Activated CD4-positive, alpha-beta T cell treated with anti-CD3 and anti-CD28 coated beads, Interleukin-2, amount 10 ng/mL, durations not matched to agents 24 days and 14 days (primary cell): Measurements from ENCODE around the gene DEGS2. TPM values are rescaled to one million over a fixed set of nuclear protein-coding genes. Genes with fewer than 3 reads are reported as not detected.
"Not testable (repeated sequence)": the region's sequence is repeated elsewhere in the genome, so short reads cannot be mapped to it uniquely, and the experiment has no call there.

Experiments used
- DNase-seq: peaks from one replicate; pipeline ENCODE4 v3.0.0; 2022
- H3K27ac Mint-ChIP-seq: one replicate; pipeline ENCODE4 v1.8.0; 2022; ENCODE audit warnings: mild to moderate bottlenecking, mixed read lengths
- H3K27me3 Mint-ChIP-seq: one replicate; pipeline ENCODE4 v1.8.0; 2022; ENCODE audit warnings: mixed read lengths
- H3K36me3 Mint-ChIP-seq: one replicate; pipeline ENCODE4 v1.8.0; 2022; ENCODE audit warnings: low read depth, mild to moderate bottlenecking, mixed read lengths
- H3K4me1 Mint-ChIP-seq: one replicate; pipeline ENCODE4 v1.8.0; 2021; ENCODE audit warnings: mixed read lengths
- H3K4me3 Mint-ChIP-seq: one replicate; pipeline ENCODE4 v1.8.0; 2022; ENCODE audit warnings: mild to moderate bottlenecking, moderate library complexity, mixed read lengths
- H3K9me3 Mint-ChIP-seq: one replicate; pipeline ENCODE4 v1.8.0; 2021; ENCODE audit warnings: mixed read lengths
- intact Hi-C: fragments of 100-400 bp; cut with micrococcal nuclease; formaldehyde crosslinking; loops from one replicate; pipeline ENCODE4 v1.15.1; 2023
- total RNA-seq: library from RNA; stranded (reverse); gene quantifications from 2 replicates; pipeline ENCODE4 v1.2.3, GENCODE V29; 2022

DEGS2 gene
- total RNA-seq, result 0.09 and 0.35 TPM in 2 replicates

- no peak within 1 kb of the TSS for H3K27ac Mint-ChIP-seq
- peak within 1 kb of the TSS; percentile 71 for H3K4me3 Mint-ChIP-seq
- peaks cover 34% of the 10 kb centered on the region for H3K27me3 Mint-ChIP-seq
- peaks cover 4% of the 10 kb centered on the region for H3K9me3 Mint-ChIP-seq
- no peaks in the 10 kb centered on the region for H3K36me3 Mint-ChIP-seq
- intact Hi-C loops, result loop anchor here (2.0 kb wide), 1 partner anchor 56 kb away; no protein-coding TSS in a partner anchor
- H3K4me1 Mint-ChIP-seq, result no peaks in the 10 kb centered on the region
- peak; percentile 82 for DNase-seq
Measured at GRCh38 chr14:100159094-100159864, at the start of gene DEGS2. Gene DEGS2 (minus strand): TSS chr14:100159645. CDS start chr14:100159587, 58 bp downstream.

- H3K27me3 Mint-ChIP-seq, H3K4me1 Mint-ChIP-seq, DNase-seq, H3K9me3 Mint-ChIP-seq, H3K4me3 Mint-ChIP-seq, H3K36me3 Mint-ChIP-seq, intact Hi-C loops, H3K27ac Mint-ChIP-seq: not testable (repeated sequence)
Measured at GRCh38 chr14:100208136-100208535, 48.7 kb upstream of the DEGS2 start.

GRCh38 chr14:100207588-100207987 is 48.1 kb upstream of the DEGS2 start:
- H3K4me1 Mint-ChIP-seq, intact Hi-C loops, H3K27me3 Mint-ChIP-seq, H3K36me3 Mint-ChIP-seq, H3K4me3 Mint-ChIP-seq, H3K27ac Mint-ChIP-seq, DNase-seq, H3K9me3 Mint-ChIP-seq: not testable (repeated sequence)

- intact Hi-C loops, H3K27me3 Mint-ChIP-seq, DNase-seq, H3K27ac Mint-ChIP-seq, H3K4me3 Mint-ChIP-seq, H3K9me3 Mint-ChIP-seq, H3K36me3 Mint-ChIP-seq, H3K4me1 Mint-ChIP-seq: not testable (repeated sequence)
Measured at GRCh38 chr14:100204835-100205167, 45.4 kb upstream of the DEGS2 start.

GRCh38 chr14:100203962-100204834 is 44.8 kb upstream of the DEGS2 start:
- Mint-ChIP-seq H3K27me3 (peaks cover 8% of the 10 kb centered on the region), H3K27ac (no peak overlapping the region), H3K36me3 (no peaks in the 10 kb centered on the region), H3K4me1 (peaks cover 2% of the 10 kb centered on the region), H3K9me3 (no peaks in the 10 kb centered on the region), H3K4me3 (no peak overlapping the region)
- DNase-seq, result no peak
- intact Hi-C loops, result no loop called here

- no peak for DNase-seq
- intact Hi-C loops, result no loop called here
- no peak overlapping the region for H3K4me3 Mint-ChIP-seq
- peaks cover 8% of the 10 kb centered on the region for H3K27me3 Mint-ChIP-seq
- no peaks in the 10 kb centered on the region for H3K9me3 Mint-ChIP-seq
- no peaks in the 10 kb centered on the region for H3K36me3 Mint-ChIP-seq
- H3K27ac Mint-ChIP-seq, result no peak overlapping the region
- peaks cover 2% of the 10 kb centered on the region for H3K4me1 Mint-ChIP-seq
Measured at GRCh38 chr14:100203146-100203545, 43.7 kb upstream of the DEGS2 start.

GRCh38 chr14:100202712-100203111 is 43.3 kb upstream of the DEGS2 start:
- Mint-ChIP-seq H3K36me3 (no peaks in the 10 kb centered on the region), H3K27me3 (peaks cover 8% of the 10 kb centered on the region), H3K4me3 (no peak overlapping the region), H3K9me3 (no peaks in the 10 kb centered on the region), H3K4me1 (peaks cover 2% of the 10 kb centered on the region), H3K27ac (no peak overlapping the region)
- intact Hi-C loops, result no loop called here
- DNase-seq, result no peak

GRCh38 chr14:100201701-100202100 is 42.3 kb upstream of the DEGS2 start:
- peaks cover 8% of the 10 kb centered on the region for H3K27me3 Mint-ChIP-seq
- intact Hi-C loops, result no loop called here

GRCh38 chr14:100200311-100200710 is 40.9 kb upstream of the DEGS2 start:
- H3K27me3 Mint-ChIP-seq, result peaks cover 8% of the 10 kb centered on the region
- H3K27ac Mint-ChIP-seq, result no peak overlapping the region
- no peak overlapping the region for H3K4me3 Mint-ChIP-seq
- no peaks in the 10 kb centered on the region for H3K9me3 Mint-ChIP-seq
- no peak for DNase-seq
- peaks cover 2% of the 10 kb centered on the region for H3K4me1 Mint-ChIP-seq
- no peaks in the 10 kb centered on the region for H3K36me3 Mint-ChIP-seq
- intact Hi-C loops, result no loop called here

More at GRCh38 chr14:100201701-100202100, 42.3 kb upstream of the DEGS2 start:
- Mint-ChIP-seq H3K4me3 (no peak overlapping the region), H3K36me3 (no peaks in the 10 kb centered on the region), H3K27ac (no peak overlapping the region), H3K9me3 (no peaks in the 10 kb centered on the region), H3K4me1 (peaks cover 2% of the 10 kb centered on the region)
- no peak for DNase-seq

GRCh38 chr14:100199240-100199860 is 39.9 kb upstream of the DEGS2 start:
- DNase-seq, result no peak
- Mint-ChIP-seq H3K9me3 (no peaks in the 10 kb centered on the region), H3K36me3 (no peaks in the 10 kb centered on the region), H3K4me3 (no peak overlapping the region), H3K27ac (no peak overlapping the region), H3K4me1 (peaks cover 2% of the 10 kb centered on the region), H3K27me3 (peaks cover 8% of the 10 kb centered on the region)
- intact Hi-C loops, result no loop called here

GRCh38 chr14:100193417-100194357 is 34.2 kb upstream of the DEGS2 start:
- H3K4me1 Mint-ChIP-seq, result peaks cover 9% of the 10 kb centered on the region
- H3K4me3 Mint-ChIP-seq, result peak overlapping the region; percentile 74
- no peaks in the 10 kb centered on the region for H3K9me3 Mint-ChIP-seq
- H3K27me3 Mint-ChIP-seq, result no peaks in the 10 kb centered on the region
- H3K27ac Mint-ChIP-seq, result peak overlapping the region; percentile 93
- DNase-seq, result peak; percentile 69
- no peaks in the 10 kb centered on the region for H3K36me3 Mint-ChIP-seq
- intact Hi-C loops, result loop anchor here (1.0 to 2.0 kb wide), 7 partner anchors 21 to 221 kb away; partner anchors contain the start of gene EVL

- peak; percentile 100 for DNase-seq
- H3K27me3 Mint-ChIP-seq, result no peaks in the 10 kb centered on the region
- H3K4me1 Mint-ChIP-seq, result peaks cover 9% of the 10 kb centered on the region
- intact Hi-C loops, result loop anchor here (1.0 to 2.0 kb wide), 7 partner anchors 21 to 221 kb away; partner anchors contain the start of gene EVL
- H3K9me3 Mint-ChIP-seq, result no peaks in the 10 kb centered on the region
- H3K27ac Mint-ChIP-seq, result peak overlapping the region; percentile 93
- no peaks in the 10 kb centered on the region for H3K36me3 Mint-ChIP-seq
- peak overlapping the region; percentile 74 for H3K4me3 Mint-ChIP-seq
Measured at GRCh38 chr14:100192672-100193416, 33.4 kb upstream of the DEGS2 start.
